Measurements from ENCODE around the gene FOXO3. TPM values are rescaled to one million over a fixed set of nuclear protein-coding genes. Genes with fewer than 3 reads are reported as not detected.

The FOXO3 gene
- total RNA-seq, 2 experiments from 2014 or later, result 7.5 to 9.0 TPM

- no peaks in the 10 kb centered on the region for H3K9me3 Mint-ChIP-seq
- ChIA-PET POLR2A (interaction anchor here (1.0 to 1.1 kb wide), 2 partner anchors 11 to 16 kb away, joined by 3 to 5 read pairs; no protein-coding TSS in a partner anchor), CTCF (no interaction called here)
- intact Hi-C loops (cut with micrococcal nuclease), result no loop called here
- H3K36me3 Mint-ChIP-seq (ENCODE audit: low read depth), result peaks cover 7% of the 10 kb centered on the region
- DNase-seq, result no peak
- H3K27ac Mint-ChIP-seq, result no peak overlapping the region
- TF ChIP-seq CTCF (IDR thresholded peaks at IDR 0.05), result no peak
- H3K4me3 Mint-ChIP-seq, result no peak overlapping the region
- no peaks in the 10 kb centered on the region for H3K27me3 Mint-ChIP-seq
- H3K4me1 Mint-ChIP-seq (ENCODE audit: low read depth), result peaks cover 65% of the 10 kb centered on the region
- ATAC-seq, result no peak
These were observed 18.0 kb downstream of the FOXO3 start for GRCh38 chr6:108578595-108579327.

- no peak for ATAC-seq
- Mint-ChIP-seq H3K36me3 (ENCODE audit: low read depth) (peaks cover 7% of the 10 kb centered on the region), H3K4me3 (no peak overlapping the region), H3K9me3 (no peaks in the 10 kb centered on the region), H3K27me3 (no peaks in the 10 kb centered on the region), H3K4me1 (ENCODE audit: low read depth) (peaks cover 65% of the 10 kb centered on the region), H3K27ac (no peak overlapping the region)
- POLR2A ChIA-PET, result no interaction called here
- TF ChIP-seq CTCF (IDR thresholded peaks at IDR 0.05), result no peak
- CTCF ChIA-PET, result no interaction called here
- intact Hi-C loops (cut with micrococcal nuclease), result no loop called here
- no peak for DNase-seq
These were observed 18.6 kb downstream of the FOXO3 start for GRCh38 chr6:108579328-108579721.

- ChIA-PET CTCF (interaction anchor here (1.2 kb wide), 1 partner anchor 39 kb away, joined by 3 read pairs; no protein-coding TSS in a partner anchor), POLR2A (no interaction called here)
- Mint-ChIP-seq H3K27ac (peak overlapping the region; percentile 39), H3K4me1 (ENCODE audit: low read depth) (peaks cover 57% of the 10 kb centered on the region), H3K36me3 (ENCODE audit: low read depth) (peaks cover 5% of the 10 kb centered on the region), H3K27me3 (no peaks in the 10 kb centered on the region), H3K4me3 (no peak overlapping the region), H3K9me3 (no peaks in the 10 kb centered on the region)
- intact Hi-C loops (cut with micrococcal nuclease), result no loop called here
- DNase-seq (no peak), ATAC-seq (no peak)
- TF ChIP-seq CTCF (IDR thresholded peaks at IDR 0.05), result no peak
These were observed 19.9 kb downstream of the FOXO3 start for GRCh38 chr6:108580646-108581045.

GRCh38 chr6:108581237-108581931 is 20.7 kb downstream of the FOXO3 start:
- Mint-ChIP-seq H3K4me3 (no peak overlapping the region), H3K27me3 (no peaks in the 10 kb centered on the region), H3K9me3 (no peaks in the 10 kb centered on the region), H3K36me3 (ENCODE audit: low read depth) (peaks cover 5% of the 10 kb centered on the region), H3K27ac (peak overlapping the region; percentile 39), H3K4me1 (ENCODE audit: low read depth) (peaks cover 55% of the 10 kb centered on the region)
- peak; percentile 20 for ATAC-seq
- no peak for DNase-seq
- intact Hi-C loops (cut with micrococcal nuclease), result no loop called here
- POLR2A ChIA-PET, result interaction anchor here (0.9 kb wide), 1 partner anchor 23 kb away, joined by 3 read pairs; no protein-coding TSS in a partner anchor
- CTCF ChIA-PET, result interaction anchor here (0.8 to 1.2 kb wide), 2 partner anchors 39 to 254 kb away, joined by 3 read pairs; no protein-coding TSS in a partner anchor
- no peak for TF ChIP-seq CTCF (IDR thresholded peaks at IDR 0.05)

Measured in activated CD8-positive, alpha-beta T cell treated with anti-CD3 and anti-CD28 coated beads for 36 hours (primary cell).